Kidney (tissue), 14 donors: ENCODE measurements around the gene WAS. TPM values are rescaled to one million over a fixed set of nuclear protein-coding genes. Genes with fewer than 3 reads are reported as not detected.
"Not testable (repeated sequence)": the region's sequence is repeated elsewhere in the genome, so short reads cannot be mapped to it uniquely, and the experiment has no call there.

Experiments
- DNase-seq, 5 donors: peaks; one replicate each; pipeline ENCODE4 v3.0.0-alpha.2; 2013 to 2020
- FAIRE-seq: peaks from 2 replicates; lab custom pipeline; 2012; peaks lifted over from hg19 to GRCh38; lab: Jason Lieb, UNC
- H3K27ac ChIP-seq, 2 donors: one replicate each; pipeline ENCODE4 v1.7.0; 2013; ENCODE audit warnings: low read depth in 2 of 2, low read length in 2 of 2, inconsistent platforms in 1 of 2
- H3K27me3 ChIP-seq: one replicate; pipeline ENCODE4 v1.7.1; 2013; ENCODE audit warnings: low read length, inconsistent platforms; ENCODE audit not compliant: control insufficient read depth, insufficient read depth
- H3K36me3 ChIP-seq, 3 donors: one replicate each; pipeline versions ENCODE4 v1.7.0 to v1.7.1; 2013; ENCODE audit warnings: low read length in 3 of 3, control low read depth in 1 of 3, inconsistent platforms in 1 of 3; ENCODE audit not compliant: insufficient read depth in 3 of 3, control insufficient read depth in 2 of 3
- H3K4me1 ChIP-seq, 3 donors: one replicate each; pipeline versions ENCODE4 v1.7.0 to v1.7.1; 2013; ENCODE audit warnings: low read length in 3 of 3, inconsistent platforms in 1 of 3, low read depth in 1 of 3; ENCODE audit not compliant: control insufficient read depth in 2 of 3, insufficient read depth in 2 of 3
- H3K4me3 ChIP-seq, 3 donors: one replicate each; pipeline versions ENCODE4 v1.7.0 to v1.8.1; 2013; ENCODE audit warnings: low read length in 3 of 3, control low read depth in 1 of 3, inconsistent platforms in 1 of 3
- H3K9ac ChIP-seq, 3 donors: one replicate each; pipeline versions ENCODE4 v1.7.0 to v1.7.1; 2013; ENCODE audit warnings: low read length in 3 of 3, control low read depth in 1 of 3, inconsistent platforms in 1 of 3
- H3K9me3 ChIP-seq, 3 donors: one replicate each; pipeline versions ENCODE4 v1.7.0 to v1.7.1; 2013; ENCODE audit warnings: low read length in 3 of 3, control low read depth in 1 of 3, inconsistent platforms in 1 of 3; ENCODE audit not compliant: control insufficient read depth in 2 of 3, insufficient read depth in 1 of 3
- intact Hi-C: fragments of 100-400 bp; cut with DNase I; formaldehyde crosslinking; loops from one replicate; pipeline ENCODE4 v1.11.1; 2022
- polyA plus RNA-seq: library from polyadenylated mRNA; stranded (reverse); fragments of 350-450 nt; fragmentation: Illumina TruSeq; extraction: RNeasy Lipid Tissue Mini Kit (QIAGEN cat#74804); gene quantifications from one replicate; pipeline ENCODE4 v1.2.3, GENCODE V29; 2014; ENCODE audit warnings: low read depth, low replicate concordance; ENCODE audit not compliant: insufficient read depth
- total RNA-seq: library from RNA; stranded (reverse); fragmentation: NEBNext Ultra II Directional; extraction: Animal tissue kit (Norgen Biotek cat#: 25700); gene quantifications from one replicate; pipeline ENCODE4 v1.2.1, GENCODE V29; 2021
- TF ChIP-seq, protein P1 (sequence below): IDR thresholded peaks from 3 replicates; pipeline ENCODE4 v1.5.1; 2012; ENCODE audit warnings: mild to moderate bottlenecking, moderate library complexity, borderline replicate concordance; ENCODE audit not compliant: insufficient read depth; ENCODE audit errors: extremely low read depth
- donor health status: control.
- donor health status: control.
- donor health status: control.
- donor health status: control.
- donor health status: control.
- donor health status: DM: yes; HTN: yes; CAD: no.
- donor health status: Normal renal cell carcinoma (clear cell type).

Gene WAS
- total and polyA plus RNA-seq, 2 donors from 2014 or later, result 2.2 to 14.2 TPM

DNA sequence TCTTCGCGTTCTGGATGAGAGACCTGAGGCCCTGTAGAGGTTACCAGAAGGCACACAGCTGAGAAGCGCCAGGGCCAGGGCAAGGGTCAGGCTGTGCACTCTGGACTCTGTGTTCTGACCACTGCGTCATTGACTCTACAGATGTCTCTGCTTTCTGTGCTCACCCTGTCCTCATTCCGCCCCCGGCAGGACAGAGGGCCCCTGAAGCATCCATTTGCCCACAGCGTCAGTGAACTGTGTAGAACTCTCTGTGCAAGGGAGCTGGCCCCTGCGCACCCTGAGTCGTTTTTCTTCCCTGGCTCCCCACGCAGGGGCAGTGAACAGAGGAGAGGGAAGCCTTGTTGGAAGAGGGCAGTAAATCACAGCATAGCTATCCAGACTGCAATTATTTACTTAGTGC is 6.1 kb upstream of the WAS start:
- DNase-seq, result peak in 4 of 5 donors; percentile 51 to 69 (median 60)
- H3K4me3 ChIP-seq, result peak overlapping the region in 1 of 3 donors; percentile 76
- FAIRE-seq, result no peak
- H3K27ac ChIP-seq, result no peak overlapping the region
- no peak overlapping the region for H3K9ac ChIP-seq
- TF ChIP-seq, protein P1, sequence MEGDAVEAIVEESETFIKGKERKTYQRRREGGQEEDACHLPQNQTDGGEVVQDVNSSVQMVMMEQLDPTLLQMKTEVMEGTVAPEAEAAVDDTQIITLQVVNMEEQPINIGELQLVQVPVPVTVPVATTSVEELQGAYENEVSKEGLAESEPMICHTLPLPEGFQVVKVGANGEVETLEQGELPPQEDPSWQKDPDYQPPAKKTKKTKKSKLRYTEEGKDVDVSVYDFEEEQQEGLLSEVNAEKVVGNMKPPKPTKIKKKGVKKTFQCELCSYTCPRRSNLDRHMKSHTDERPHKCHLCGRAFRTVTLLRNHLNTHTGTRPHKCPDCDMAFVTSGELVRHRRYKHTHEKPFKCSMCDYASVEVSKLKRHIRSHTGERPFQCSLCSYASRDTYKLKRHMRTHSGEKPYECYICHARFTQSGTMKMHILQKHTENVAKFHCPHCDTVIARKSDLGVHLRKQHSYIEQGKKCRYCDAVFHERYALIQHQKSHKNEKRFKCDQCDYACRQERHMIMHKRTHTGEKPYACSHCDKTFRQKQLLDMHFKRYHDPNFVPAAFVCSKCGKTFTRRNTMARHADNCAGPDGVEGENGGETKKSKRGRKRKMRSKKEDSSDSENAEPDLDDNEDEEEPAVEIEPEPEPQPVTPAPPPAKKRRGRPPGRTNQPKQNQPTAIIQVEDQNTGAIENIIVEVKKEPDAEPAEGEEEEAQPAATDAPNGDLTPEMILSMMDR, result no peak
- peaks cover 0 to 2% (median 0%) of the 10 kb centered on the region in 3 donors for H3K4me1 ChIP-seq
- no peaks in the 10 kb centered on the region for H3K36me3 ChIP-seq
- intact Hi-C loops, result no loop called here
- no peaks in the 10 kb centered on the region for H3K9me3 ChIP-seq
- no peaks in the 10 kb centered on the region for H3K27me3 ChIP-seq

DNA sequence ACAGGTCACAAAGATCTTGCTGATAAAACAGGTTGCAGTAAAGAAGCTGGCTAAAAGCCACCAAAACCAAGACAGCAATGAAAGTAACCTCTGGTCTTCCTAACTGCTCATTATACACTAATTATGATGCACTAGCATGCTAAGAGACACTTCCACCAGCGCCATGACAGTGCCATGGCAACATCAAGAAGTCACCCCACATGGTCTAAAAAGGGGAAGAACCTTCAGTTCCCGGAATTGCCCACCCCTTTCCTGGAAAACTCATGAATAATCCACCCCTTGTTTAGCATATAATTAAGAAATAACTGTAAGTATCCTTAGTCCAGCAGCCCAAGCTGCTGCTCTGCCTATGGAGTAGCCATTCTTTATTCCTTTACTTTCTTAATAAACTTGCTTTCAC is 3.1 kb upstream of the WAS start:
- not testable (repeated sequence) for H3K27ac ChIP-seq

DNA sequence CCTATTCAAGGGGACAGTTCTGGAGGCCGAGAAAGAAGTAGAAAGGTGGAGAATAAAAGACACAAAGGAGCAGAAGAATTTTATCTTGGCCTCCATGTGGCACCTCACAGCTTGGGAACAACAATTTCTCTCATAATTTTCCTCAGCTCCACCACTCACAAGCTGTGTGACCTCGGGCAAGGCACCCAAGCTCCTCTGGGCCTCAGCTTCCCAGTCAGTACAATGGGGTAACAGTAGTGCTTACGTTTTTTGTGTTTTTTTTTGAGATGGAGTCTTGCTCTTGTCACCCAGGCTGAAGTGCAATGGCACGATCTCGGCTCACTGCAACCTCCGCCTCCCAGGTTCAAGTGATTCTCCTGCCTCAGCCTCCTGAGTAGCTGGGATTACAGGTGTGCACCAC is 2.7 kb upstream of the WAS start:
- H3K27ac ChIP-seq, FAIRE-seq, intact Hi-C loops, H3K9me3 ChIP-seq, DNase-seq, H3K4me1 ChIP-seq, H3K36me3 ChIP-seq, H3K9ac ChIP-seq, H3K27me3 ChIP-seq, H3K4me3 ChIP-seq: not testable (repeated sequence)

More for the DNA sequence above, 3.1 kb upstream of the WAS start:
- intact Hi-C loops, FAIRE-seq, H3K4me1 ChIP-seq, H3K27me3 ChIP-seq, H3K9ac ChIP-seq, H3K4me3 ChIP-seq, H3K36me3 ChIP-seq, H3K9me3 ChIP-seq: not testable (repeated sequence)
- DNase-seq, result peak in 1 of 5 donors; percentile 18

DNA sequence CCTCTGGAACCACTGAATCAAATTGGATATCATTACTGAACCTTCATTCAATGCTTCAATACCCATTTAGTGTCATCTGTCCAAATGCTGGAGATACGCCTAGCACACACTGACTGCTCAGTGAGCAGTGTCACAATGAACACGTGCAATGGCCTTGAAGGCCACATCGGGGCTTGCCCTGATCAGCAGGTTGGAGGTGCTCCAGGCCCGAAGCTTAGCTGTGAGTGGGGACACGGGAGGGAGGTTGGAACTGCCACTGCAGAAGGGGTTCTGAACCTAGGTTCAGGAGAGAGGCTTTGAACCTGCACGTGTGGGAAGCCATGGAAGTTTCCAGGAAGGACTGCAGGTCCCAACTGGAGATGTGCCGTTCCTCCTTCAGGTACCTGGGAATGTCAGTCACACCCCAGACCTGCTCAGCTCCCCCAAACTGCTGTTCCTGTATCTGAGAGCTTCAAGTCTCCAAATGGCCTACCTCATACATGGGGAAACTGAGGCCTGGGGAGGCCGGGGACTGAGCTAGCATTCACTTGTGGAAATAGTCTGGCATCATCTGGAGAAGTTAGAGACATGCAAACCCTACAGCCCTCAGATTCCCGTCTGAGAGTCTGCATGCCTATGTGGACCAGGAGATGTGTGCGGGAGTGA is 1.9 kb upstream of the WAS start:
- Histone ChIP-seq H3K4me3 (no peak overlapping the region), H3K36me3 (no peaks in the 10 kb centered on the region), H3K9ac (no peak overlapping the region), H3K9me3 (no peaks in the 10 kb centered on the region), H3K27ac (no peak overlapping the region), H3K27me3 (no peaks in the 10 kb centered on the region), H3K4me1 (peaks cover 0 to 2% (median 0%) of the 10 kb centered on the region in 3 donors)
- DNase-seq, result no peak
- TF ChIP-seq, protein P1, result no peak
- no peak for FAIRE-seq
- intact Hi-C loops, result no loop called here

DNA sequence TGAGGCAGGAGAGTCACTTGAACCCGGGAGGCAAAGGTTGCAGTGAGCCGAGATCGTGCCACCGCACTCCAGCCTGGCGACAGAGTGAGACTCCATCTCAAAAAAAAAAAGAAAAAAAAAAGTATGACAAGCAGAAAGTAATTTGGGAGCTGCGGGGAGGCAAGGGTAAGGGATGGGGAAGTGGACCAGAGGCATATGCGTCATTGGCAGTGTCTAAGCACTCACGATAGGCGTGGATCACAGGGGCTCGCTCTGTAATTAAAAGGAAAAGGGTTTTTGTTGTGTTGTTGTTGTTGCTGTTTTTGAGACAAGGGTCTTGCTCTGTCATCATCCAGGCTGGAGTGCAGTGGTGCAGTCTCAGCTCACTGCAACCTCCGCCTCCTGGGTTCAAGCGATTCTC is 804 bp upstream of the WAS start:
- H3K9me3 ChIP-seq, H3K27me3 ChIP-seq, FAIRE-seq, H3K4me3 ChIP-seq, H3K27ac ChIP-seq, DNase-seq, intact Hi-C loops, H3K9ac ChIP-seq, H3K36me3 ChIP-seq, H3K4me1 ChIP-seq: not testable (repeated sequence)
